H9 (cell line): ENCODE data around the gene OTOL1. TPM values are rescaled to one million over a fixed set of nuclear protein-coding genes. Genes with fewer than 3 reads are reported as not detected.

Source experiments
- DNase-seq: peaks from one replicate; pipeline ENCODE4 v3.0.0-alpha.2; 2017
- H2AFZ ChIP-seq: one replicate; pipeline ENCODE4 v1.6.1; 2013; ENCODE audit warnings: mild to moderate bottlenecking, low read length, control low read depth, moderate library complexity
- H2AK5ac ChIP-seq: 2 replicates; pipeline ENCODE4 v1.6.1; 2013; ENCODE audit warnings: low read length, control low read depth, mixed read lengths; ENCODE audit not compliant: insufficient read length
- H2BK120ac ChIP-seq: one replicate; pipeline ENCODE4 v1.6.1; 2013; ENCODE audit warnings: low read depth, mild to moderate bottlenecking, low read length, control low read depth, inconsistent platforms; ENCODE audit not compliant: poor library complexity, severe bottlenecking
- H2BK12ac ChIP-seq: 2 replicates; pipeline ENCODE4 v1.6.1; 2013; ENCODE audit warnings: low read length, control low read depth, mixed read lengths, low read depth; ENCODE audit not compliant: insufficient read length
- H2BK15ac ChIP-seq: 2 replicates; pipeline ENCODE4 v1.6.1; 2013; ENCODE audit warnings: low read depth, low read length, control low read depth
- H2BK20ac ChIP-seq: one replicate; pipeline ENCODE4 v1.6.1; 2013; ENCODE audit warnings: low read depth, mild to moderate bottlenecking, low read length, control low read depth, inconsistent platforms; ENCODE audit not compliant: poor library complexity, severe bottlenecking
- H2BK5ac ChIP-seq: 2 replicates; pipeline ENCODE4 v1.6.1; 2013; ENCODE audit warnings: low read length, control low read depth, mixed read lengths; ENCODE audit not compliant: insufficient read length
- H3K14ac ChIP-seq: 2 replicates; pipeline ENCODE4 v1.6.1; 2013; ENCODE audit warnings: low read length, control low read depth; ENCODE audit not compliant: insufficient read depth
- H3K18ac ChIP-seq: 2 replicates; pipeline ENCODE4 v1.6.1; 2013; ENCODE audit warnings: low read depth, mild to moderate bottlenecking, mixed read lengths, low read length, control low read depth; ENCODE audit not compliant: insufficient read length
- H3K23ac ChIP-seq: 2 replicates; pipeline ENCODE4 v1.6.1; 2013; ENCODE audit warnings: low read length, control low read depth, mixed read lengths, low read depth; ENCODE audit not compliant: insufficient read length
- H3K23me2 ChIP-seq: 2 replicates; pipeline ENCODE4 v1.6.1; 2013; ENCODE audit warnings: low read depth, mild to moderate bottlenecking, mixed read lengths, low read length, control low read depth; ENCODE audit not compliant: insufficient read length, poor library complexity, severe bottlenecking
- H3K27ac ChIP-seq: 2 replicates; pipeline ENCODE4 v1.5.1; 2013; ENCODE audit warnings: low read length, control low read depth, mixed read lengths, low read depth; ENCODE audit not compliant: insufficient read length
- H3K27me3 ChIP-seq: 2 replicates; pipeline ENCODE4 v1.6.1; 2013; ENCODE audit warnings: low read length, control low read depth, inconsistent platforms; ENCODE audit not compliant: insufficient read depth
- H3K4ac ChIP-seq: 2 replicates; pipeline ENCODE4 v1.6.1; 2013; ENCODE audit warnings: low read depth, mild to moderate bottlenecking, control low read depth, inconsistent platforms, low read length, moderate library complexity
- H3K4me1 ChIP-seq: 2 replicates; pipeline ENCODE4 v1.6.1; 2013; ENCODE audit warnings: low read length, control low read depth, inconsistent platforms; ENCODE audit not compliant: insufficient read depth
- H3K4me2 ChIP-seq: 2 replicates; pipeline ENCODE4 v1.6.1; 2013; ENCODE audit warnings: low read length, control low read depth, mixed read lengths; ENCODE audit not compliant: insufficient read length, insufficient read depth
- H3K56ac ChIP-seq: 2 replicates; pipeline ENCODE4 v1.6.1; 2013; ENCODE audit warnings: low read depth, mild to moderate bottlenecking, mixed read lengths, low read length, control low read depth; ENCODE audit not compliant: insufficient read length
- H3K79me1 ChIP-seq: 2 replicates; pipeline ENCODE4 v1.6.1; 2013; ENCODE audit warnings: low read depth, mild to moderate bottlenecking, moderate library complexity, low read length, control low read depth, inconsistent platforms; ENCODE audit not compliant: insufficient read depth, poor library complexity, severe bottlenecking
- H3K79me2 ChIP-seq: 2 replicates; pipeline ENCODE4 v1.6.1; 2013; ENCODE audit warnings: low read length, control low read depth, inconsistent platforms; ENCODE audit not compliant: insufficient read depth
- H3K9ac ChIP-seq: 2 replicates; pipeline ENCODE4 v1.6.1; 2013; ENCODE audit warnings: low read length, control low read depth, mixed read lengths; ENCODE audit not compliant: insufficient read length; ENCODE audit errors: extremely low read depth
- H3K9me3 ChIP-seq: one replicate; pipeline ENCODE4 v1.6.1; 2013; ENCODE audit warnings: low read depth, low read length, inconsistent platforms; ENCODE audit not compliant: control insufficient read depth
- H3T11ph ChIP-seq: one replicate; pipeline ENCODE4 v1.6.1; 2013; ENCODE audit warnings: mild to moderate bottlenecking, low read length, control low read depth, inconsistent platforms
- H4K20me1 ChIP-seq: one replicate; pipeline ENCODE4 v1.6.1; 2013; ENCODE audit not compliant: control insufficient read depth, insufficient read length, insufficient read depth
- H4K5ac ChIP-seq: 2 replicates; pipeline ENCODE4 v1.6.1; 2013; ENCODE audit warnings: low read depth, mild to moderate bottlenecking, mixed read lengths, low read length, control low read depth; ENCODE audit not compliant: insufficient read length
- H4K8ac ChIP-seq: replicated peaks from 2 replicates; pipeline ENCODE4 v1.6.1; 2013; ENCODE audit warnings: low read length, control low read depth, mixed read lengths, low read depth; ENCODE audit not compliant: insufficient read length
- H4K91ac ChIP-seq: 2 replicates; pipeline ENCODE4 v1.6.1; 2013; ENCODE audit warnings: low read depth, mild to moderate bottlenecking, moderate library complexity, mixed read lengths, low read length, control low read depth; ENCODE audit not compliant: insufficient read length
- H3K27ac Mint-ChIP-seq, 3 experiments: 2 replicates in 2 of 3; 3 replicates in 1 of 3; pipeline ENCODE4 v1.8.0; 2020 to 2021; ENCODE audit warnings: mixed read lengths in 3 of 3, mild to moderate bottlenecking in 1 of 3, moderate library complexity in 1 of 3
- H3K27me3 Mint-ChIP-seq: 2 replicates; pipeline ENCODE4 v1.8.0; 2021; ENCODE audit warnings: low read depth, mild to moderate bottlenecking, moderate library complexity, mixed read lengths
- H3K36me3 Mint-ChIP-seq, 3 experiments: 2 replicates in 2 of 3; 3 replicates in 1 of 3; pipeline ENCODE4 v1.8.0; 2020 to 2021; ENCODE audit warnings: low read depth in 3 of 3, mixed read lengths in 3 of 3; ENCODE audit not compliant: insufficient read depth in 1 of 3
- H3K4me1 Mint-ChIP-seq, 2 experiments: 2 replicates each; pipeline ENCODE4 v1.8.0; 2020; ENCODE audit warnings: mixed read lengths in 2 of 2
- H3K4me3 Mint-ChIP-seq, 2 experiments: 2 replicates in 1 of 2; 3 replicates in 1 of 2; pipeline ENCODE4 v1.8.0; 2020 to 2021; ENCODE audit warnings: mild to moderate bottlenecking in 2 of 2, mixed read lengths in 2 of 2, moderate library complexity in 1 of 2
- H3K9me3 Mint-ChIP-seq, 2 experiments: 2 replicates in 1 of 2; 3 replicates in 1 of 2; pipeline ENCODE4 v1.8.0; 2020; ENCODE audit warnings: mild to moderate bottlenecking in 2 of 2, mixed read lengths in 2 of 2, moderate library complexity in 1 of 2
- CTCF ChIP-seq: fragments of 200-600 bp; sonication (generic); conservative IDR thresholded peaks from 3 replicates; pipeline ENCODE4 v1.8.0; 2021; ENCODE audit warnings: antibody characterized with exemption, mild to moderate bottlenecking
- WGBS: extraction: QIAGEN DNeasy Blood & Tissue Kit; methylation state at CpG from one replicate; pipeline ENCODE4 v1.1.7; 2013; ENCODE audit warnings: missing lambda C conversion rate, low lambda C conversion rate, mixed read lengths; ENCODE audit not compliant: insufficient read length; ENCODE audit errors: extremely low coverage; 5-methylcytosine and 5-hydroxymethylcytosine counted together
- total RNA-seq: library from RNA; stranded (reverse); gene quantifications from 2 replicates; pipeline ENCODE4 v1.2.1, GENCODE V29; 2021

The OTOL1 gene
- total RNA-seq, 1 experiment from 2014 or later = not detected

GRCh38 chr3:161454615-161455014 is 42.0 kb upstream of the OTOL1 start:
- Mint-ChIP-seq H3K36me3 (no peaks in the 10 kb centered on the region), H3K27ac (0 out of 7 replicates have a peak overlapping the region, but pooled peaks of 1 of the 3 experiments have one; percentile 33), H3K27me3 (no peaks in the 10 kb centered on the region), H3K9me3 (no peaks in the 10 kb centered on the region), H3K4me1 (peaks cover 5% of the 10 kb centered on the region in 2 experiments; a peak in 3 of 4 replicates), H3K4me3 (no peak overlapping the region)
- H3K18ac ChIP-seq = no peak overlapping the region
- no peak overlapping the region for H4K91ac ChIP-seq
- no peaks in the 10 kb centered on the region for H3K79me2 ChIP-seq
- H3K56ac ChIP-seq = no peak overlapping the region
- H2AK5ac ChIP-seq = no peak overlapping the region
- H3K9me3 ChIP-seq = no peaks in the 10 kb centered on the region
- H4K8ac ChIP-seq = no peak overlapping the region
- DNase-seq = no peak
- no peak overlapping the region for H2BK120ac ChIP-seq
- H3K4me2 ChIP-seq = no peak overlapping the region
- H3K27me3 ChIP-seq = no peaks in the 10 kb centered on the region
- H2BK12ac ChIP-seq = no peak overlapping the region
- no peak overlapping the region for H2BK15ac ChIP-seq
- H2BK5ac ChIP-seq = no peak overlapping the region
- WGBS = no CpG with 5 or more reads among the region's 2 CpGs
- H4K5ac ChIP-seq = no peak overlapping the region
- no peaks in the 10 kb centered on the region for H3K4me1 ChIP-seq
- no peaks in the 10 kb centered on the region for H4K20me1 ChIP-seq
- no peak for TF ChIP-seq CTCF
- H3K14ac ChIP-seq = no peak overlapping the region
- no peak overlapping the region for H3K27ac ChIP-seq
- H3K23ac ChIP-seq = no peak overlapping the region
- no peak overlapping the region for H3K4ac ChIP-seq
- no peak overlapping the region for H3T11ph ChIP-seq
- no peaks in the 10 kb centered on the region for H3K79me1 ChIP-seq
- no peak overlapping the region for H2AFZ ChIP-seq
- H2BK20ac ChIP-seq = no peak overlapping the region
- no peak overlapping the region for H3K9ac ChIP-seq
- no peaks in the 10 kb centered on the region for H3K23me2 ChIP-seq
